GM18519 (cell line): ENCODE data around the gene MPRIP.

Source experiments
- ATAC-seq: cut with Tn5 transposase; IDR thresholded peaks from one replicate; pipeline ENCODE4 v1.9.1; 2021; ENCODE audit warnings: mild to moderate bottlenecking, moderate library complexity; ENCODE audit not compliant: unreplicated experiment, low FRiP score

MPRIP gene

GRCh38 chr17:17081304-17081940, 39.2 kb downstream of the MPRIP start:
- no peak for ATAC-seq

GRCh38 chr17:17082878-17083277, 40.6 kb downstream of the MPRIP start:
- ATAC-seq = no peak

DNA sequence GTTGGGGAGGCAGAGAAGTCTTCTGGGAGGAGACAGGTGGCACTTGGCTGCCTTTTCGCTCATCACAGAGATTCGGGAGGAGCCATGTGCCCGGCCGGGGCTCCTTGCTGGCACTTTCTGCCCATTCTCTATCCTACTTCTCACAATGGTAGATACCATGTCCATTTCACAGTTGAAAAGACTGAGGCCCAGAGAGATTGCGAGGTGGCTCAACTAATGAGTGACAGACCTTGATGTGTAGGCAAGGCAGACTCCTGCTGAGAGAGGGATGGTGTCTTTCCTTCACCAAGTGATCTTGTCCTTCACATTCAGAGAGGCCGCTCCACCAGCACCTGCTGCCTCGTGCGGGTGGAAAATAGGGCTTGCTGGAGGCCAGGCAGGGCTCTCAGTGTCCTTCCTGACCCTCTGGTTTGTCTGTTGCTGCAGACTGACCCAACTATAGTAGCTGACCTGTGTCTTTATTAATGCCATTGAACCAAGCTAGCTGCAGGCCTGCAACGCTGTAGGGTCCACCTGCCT, 42.1 kb downstream of the MPRIP start:
- ATAC-seq = no peak

DNA sequence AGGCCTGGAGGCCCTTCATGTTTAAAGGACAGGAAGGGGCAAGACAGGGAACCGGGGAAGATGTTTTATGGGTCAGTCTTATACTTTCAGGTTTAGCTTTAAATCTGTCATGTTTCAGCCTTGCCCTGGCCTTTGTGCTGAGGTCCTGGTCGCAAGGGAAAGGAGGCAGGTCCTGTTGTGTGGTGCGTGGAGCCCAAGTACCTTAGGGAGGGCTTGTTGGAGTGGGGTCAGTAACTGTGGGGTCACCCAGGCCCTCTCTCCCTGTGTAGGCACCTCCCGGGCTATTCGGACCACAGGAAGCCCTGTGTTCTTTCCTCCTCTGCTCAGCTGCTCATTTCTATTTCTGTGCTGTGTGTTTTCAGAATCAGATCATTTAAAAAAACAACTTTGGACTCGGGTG, 42.7 kb downstream of the MPRIP start:
- ATAC-seq = no peak

DNA sequence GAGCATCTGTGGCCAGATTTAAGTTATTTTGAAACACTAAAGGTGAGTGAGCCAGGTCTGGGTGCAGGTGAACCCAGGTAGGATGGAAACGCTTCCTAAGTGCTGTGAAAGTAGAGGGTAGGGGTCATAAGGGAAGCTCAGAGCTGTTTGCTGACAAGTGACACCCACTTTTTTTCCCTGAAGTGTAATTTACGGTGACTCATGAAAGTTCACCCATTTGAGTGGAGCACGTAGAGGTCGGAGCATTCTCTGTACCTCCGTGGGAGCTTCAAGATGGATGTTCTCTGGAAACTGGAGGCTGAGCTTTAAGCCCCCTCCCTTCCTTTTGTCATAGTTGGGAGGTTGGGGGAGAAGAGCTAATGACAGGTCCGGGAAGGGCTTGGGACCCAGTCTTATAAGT, 44.3 kb downstream of the MPRIP start:
- no peak for ATAC-seq

- ATAC-seq = no peak
Observed at GRCh38 chr17:17087424-17088015, 45.3 kb downstream of the MPRIP start.

DNA sequence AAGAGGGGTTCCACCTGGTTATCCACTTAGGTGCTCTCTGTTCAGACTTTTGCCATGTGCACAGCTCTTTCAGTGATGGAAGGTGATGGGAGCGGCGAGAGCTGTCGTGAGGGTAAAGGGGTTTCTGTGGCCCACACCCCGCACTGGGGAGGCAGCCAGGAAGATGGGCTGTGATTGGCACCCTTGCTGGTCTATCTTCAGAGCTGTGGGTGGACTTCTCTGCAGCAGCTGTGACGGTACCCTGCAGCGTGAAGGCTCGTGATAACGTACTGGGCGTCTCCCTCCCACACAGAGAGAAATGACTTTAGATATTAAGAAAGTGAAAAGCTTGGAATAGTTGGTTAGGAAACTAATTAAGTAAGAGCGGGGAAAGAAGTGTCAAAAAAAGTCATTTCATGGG, 45.8 kb downstream of the MPRIP start:
- ATAC-seq = no peak

- ATAC-seq = no peak
Observed at GRCh38 chr17:17088541-17089525, 46.6 kb downstream of the MPRIP start.

- ATAC-seq = no peak
Observed at GRCh38 chr17:17089796-17090641, 47.8 kb downstream of the MPRIP start.

DNA sequence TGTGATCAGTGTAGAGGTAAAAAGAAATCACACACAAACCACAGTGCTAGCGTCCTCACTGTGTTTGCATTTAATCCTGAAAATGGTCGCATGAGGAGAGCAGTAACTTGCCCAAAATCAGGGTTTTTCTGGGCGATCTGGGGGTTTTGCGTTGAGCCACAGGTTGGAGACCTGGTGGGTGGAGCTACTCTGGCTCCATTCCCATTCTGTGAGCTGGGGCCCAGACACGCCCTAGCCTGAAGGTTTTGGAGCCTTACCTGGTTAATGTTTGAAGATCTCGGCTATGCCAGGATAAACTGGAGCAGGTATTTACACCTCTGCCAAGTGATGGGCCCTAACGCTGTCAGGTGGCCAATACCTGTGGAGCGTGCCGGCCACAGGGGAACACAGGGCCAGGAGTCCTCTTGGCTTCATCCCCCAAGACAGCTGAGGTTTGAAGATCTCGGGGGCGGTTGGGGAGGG, 48.4 kb downstream of the MPRIP start:
- ATAC-seq = no peak

DNA sequence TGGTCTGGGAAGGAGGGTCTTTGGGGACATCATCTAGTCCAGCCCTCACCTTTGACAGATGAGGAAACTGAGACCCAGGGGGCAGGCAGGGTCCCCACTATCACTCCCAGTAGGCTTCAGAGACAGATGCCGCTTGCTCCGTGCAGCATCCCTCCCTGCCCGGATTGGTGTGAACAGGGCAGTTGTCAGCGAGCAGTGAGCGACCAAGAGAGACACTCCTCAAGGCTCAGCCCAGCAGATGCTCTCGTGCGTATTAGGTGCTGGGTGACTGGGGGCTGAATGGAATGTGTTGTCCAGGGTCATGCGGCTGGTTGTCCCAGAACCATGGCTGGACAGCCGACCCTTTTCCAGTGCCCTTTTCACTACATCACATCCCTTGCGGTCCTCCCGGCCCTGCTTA, 49.0 kb downstream of the MPRIP start:
- no peak for ATAC-seq

DNA sequence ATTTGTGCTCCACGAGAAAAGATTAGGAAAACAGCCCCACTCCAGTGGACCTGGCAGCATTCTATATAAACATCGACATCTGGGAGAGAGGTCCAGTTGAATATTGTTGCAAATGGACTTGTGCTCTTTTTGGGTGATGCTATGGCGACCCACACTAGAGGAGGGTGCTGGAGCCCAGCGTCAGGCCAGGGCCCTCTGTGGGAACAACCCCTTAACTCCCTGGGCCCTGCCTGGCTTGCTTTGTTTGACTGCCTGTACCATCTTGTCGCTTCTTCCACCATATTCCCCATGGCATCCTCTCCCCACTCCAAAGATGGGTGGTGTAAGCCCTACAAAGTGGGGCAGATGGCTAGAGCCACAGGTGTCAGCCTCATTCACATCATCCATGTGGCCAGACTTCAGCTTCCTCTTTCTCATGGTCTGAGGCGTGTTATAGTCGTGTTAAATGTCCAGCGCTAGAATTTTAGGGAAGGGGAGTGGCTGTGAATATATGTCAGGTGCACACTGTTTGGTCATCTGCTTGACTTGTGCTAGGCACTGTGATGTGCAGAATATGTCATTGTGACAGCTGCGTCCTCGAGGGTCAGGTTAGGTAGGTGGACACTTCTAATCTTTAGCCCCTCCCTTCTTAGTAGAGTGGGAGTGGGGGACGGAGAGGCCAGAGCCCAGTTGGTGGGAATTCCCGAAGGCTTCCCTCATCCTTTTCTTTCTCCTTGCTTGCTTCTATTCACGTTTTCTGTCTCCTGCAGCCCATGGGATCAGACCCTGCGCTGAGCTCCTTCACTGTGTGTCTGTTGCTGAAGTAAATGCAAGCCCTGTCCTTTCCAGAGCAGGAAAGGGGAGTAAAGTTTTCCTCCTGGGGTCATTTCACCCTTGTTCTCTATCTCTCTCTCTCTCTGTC, 49.8 kb downstream of the MPRIP start:
- ATAC-seq = no peak

GRCh38 chr17:17093764-17094163, 51.5 kb downstream of the MPRIP start:
- ATAC-seq = no peak

DNA sequence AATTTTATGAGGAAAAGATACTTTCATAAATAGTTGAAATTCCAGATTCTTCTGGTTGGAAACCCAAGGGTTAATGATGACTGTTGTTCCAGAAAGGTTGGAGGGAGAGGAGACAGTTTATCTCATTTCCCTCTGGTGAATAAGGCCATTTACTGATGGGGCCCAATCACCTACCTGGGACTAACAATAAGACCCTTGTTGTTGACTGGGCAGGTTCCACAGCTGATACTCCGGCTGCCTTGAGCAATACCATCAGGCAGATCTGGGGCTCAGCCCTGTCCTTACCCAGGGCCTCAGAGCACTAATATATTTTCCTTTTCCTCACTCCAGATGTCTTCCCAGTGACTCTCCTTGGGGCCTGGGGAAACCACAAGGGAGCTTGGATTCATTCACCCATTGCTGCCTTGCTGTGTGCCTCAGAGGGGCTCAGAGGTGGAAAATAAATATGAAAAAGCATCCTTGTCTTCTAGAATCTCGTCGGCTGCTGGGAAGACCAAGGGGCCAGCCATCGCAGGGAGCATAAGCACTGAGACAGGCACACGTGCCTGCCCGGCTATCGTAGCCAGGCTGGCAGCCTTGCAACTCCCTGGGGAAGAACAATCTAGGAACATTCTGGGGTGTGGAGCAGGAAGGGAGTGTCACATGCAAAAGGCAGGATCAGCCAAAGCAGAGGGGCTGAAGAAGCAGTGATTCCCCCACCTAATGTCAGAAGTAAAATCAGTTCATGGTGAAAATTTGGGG, 54.4 kb downstream of the MPRIP start:
- ATAC-seq = no peak

DNA sequence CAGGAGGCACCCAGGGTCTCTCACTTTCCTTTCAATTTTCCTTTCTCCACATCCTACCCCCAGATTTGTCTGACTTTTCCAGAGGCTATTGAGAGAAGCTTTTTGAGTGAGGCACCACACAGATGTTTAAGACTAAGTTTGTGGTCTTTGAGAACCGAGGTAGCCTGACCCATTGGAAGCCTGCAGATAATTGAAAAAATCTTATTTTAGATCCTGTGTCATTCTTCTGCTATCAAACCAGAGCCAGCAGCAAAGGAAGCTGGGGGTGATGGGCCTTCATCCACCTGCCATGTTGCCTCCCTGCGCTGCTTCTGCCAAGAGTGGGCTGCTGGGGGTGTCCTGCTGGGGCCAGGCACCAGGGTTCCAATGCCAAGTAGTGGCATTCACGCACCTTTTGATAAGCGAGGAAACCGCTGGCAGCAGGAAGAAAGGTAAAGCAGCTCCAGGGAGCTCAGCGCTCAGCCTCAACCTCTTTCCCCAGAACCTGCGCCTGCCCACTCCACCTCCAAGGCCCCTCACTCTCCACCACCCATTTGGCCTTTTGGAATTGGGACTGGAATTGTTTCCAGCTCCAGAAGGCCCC, 55.6 kb downstream of the MPRIP start:
- ATAC-seq = no peak

DNA sequence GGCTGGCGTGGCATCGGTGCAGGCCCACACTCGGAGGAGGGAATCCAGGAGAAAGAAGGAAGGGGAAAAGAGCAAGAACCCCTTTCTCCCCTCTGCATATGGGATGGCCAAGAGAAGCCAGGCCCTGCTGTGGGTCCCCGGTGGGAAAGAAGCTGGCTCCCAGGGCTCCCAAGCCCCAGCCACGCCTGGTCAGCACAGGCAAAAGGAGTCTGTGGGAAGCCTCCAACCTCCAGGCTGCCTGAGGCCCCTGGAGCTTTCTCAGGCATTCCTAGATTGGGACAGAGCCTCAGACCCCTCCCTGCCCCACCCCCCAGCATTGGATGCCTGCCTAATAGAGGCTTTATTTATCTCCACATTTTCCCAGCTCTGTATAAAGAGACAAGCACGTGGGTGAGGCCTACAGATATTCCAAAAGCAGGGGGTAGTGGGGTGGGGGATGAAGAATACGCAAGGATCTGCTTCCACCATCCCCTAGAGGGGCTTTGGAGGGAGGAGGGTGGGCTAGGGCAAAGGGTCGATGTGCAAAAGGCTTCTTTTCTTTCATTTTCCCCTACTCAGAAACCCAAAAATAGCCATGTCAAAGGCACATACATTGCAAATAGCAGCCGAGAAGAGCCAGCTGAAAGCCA, 56.4 kb downstream of the MPRIP start:
- ATAC-seq = no peak

DNA sequence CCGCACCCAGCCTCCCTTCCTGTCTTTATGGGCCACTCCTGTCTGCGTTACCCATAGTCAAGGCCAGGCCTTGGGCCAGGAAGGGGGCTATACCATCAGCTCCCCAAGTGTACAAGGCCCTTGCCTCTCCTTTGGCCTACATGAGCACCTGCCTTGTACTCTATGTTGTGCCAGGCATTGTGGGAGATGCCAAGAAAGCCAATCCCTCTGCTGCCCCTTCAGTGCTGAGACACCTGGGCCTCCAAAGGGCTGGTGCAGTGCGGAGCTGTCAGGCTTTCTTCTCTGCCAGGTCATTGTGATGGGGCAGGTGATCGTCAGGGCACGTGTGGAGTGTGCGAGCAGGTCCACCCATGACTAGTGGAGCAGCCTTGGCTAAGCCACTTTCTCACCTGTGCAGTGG, 59.9 kb downstream of the MPRIP start:
- no peak for ATAC-seq

DNA sequence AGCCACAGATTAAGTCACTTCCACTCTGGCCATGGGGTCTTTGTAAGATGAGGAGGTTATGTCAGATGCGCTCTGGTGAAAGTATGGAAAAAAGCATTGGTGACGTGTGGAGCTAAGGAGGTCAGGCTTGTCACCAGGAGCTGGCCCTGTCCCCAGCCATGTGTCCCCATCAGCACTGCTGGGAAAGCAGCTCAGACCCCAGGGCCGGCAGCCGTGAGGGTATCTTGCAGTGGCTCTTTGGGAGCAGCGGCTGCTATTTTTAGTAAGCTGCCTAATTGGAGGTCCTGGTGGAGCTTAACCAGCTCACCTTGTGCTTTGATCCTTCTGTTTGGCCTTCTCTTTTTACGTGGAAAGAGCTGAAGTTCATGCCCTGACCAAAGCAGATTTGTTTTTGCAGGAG, 60.9 kb downstream of the MPRIP start:
- ATAC-seq = no peak
